ENCODE results near the gene CYFIP1. TPM values are rescaled to one million over a fixed set of nuclear protein-coding genes. Genes with fewer than 3 reads are reported as not detected.
A peak's percentile ranks its signal among the peaks of the same experiment; 100 is the strongest.

Gene CYFIP1
- polyA plus RNA-seq, 2 of the 4 experiments (the other 2 are of a cell fraction) = 68.2 to 69.4 TPM

GRCh38 chr15:22902046-22902445, 78.1 kb downstream of the CYFIP1 start:
- no peak for DNase-seq (ENCODE audit: low read depth in 1 of 2, low spot score in 1 of 2)
- 91% methylated on average over 11 of the region's 11 CpGs for WGBS (ENCODE audit: missing lambda C conversion rate)
- Histone ChIP-seq H3K4me3 (no peak overlapping the region), H3K9me3 (0 out of 3 replicates have a peak, but pooled peaks cover 4% of the 10 kb centered on the region), H3K27ac (no peak overlapping the region), H3K4me1 (no peaks in the 10 kb centered on the region), H3K4me2 (no peak overlapping the region)
- ChIA-PET CTCF (interaction anchor here (1.0 to 2.0 kb wide), 3 partner anchors 9 to 134 kb away, joined by 3 to 6 read pairs (median 6); no protein-coding TSS in a partner anchor), POLR2A (no interaction called here)
- no peak for TF ChIP-seq ZSCAN20 (CRISPR knock-in tag; IDR thresholded peaks at IDR 0.05)
- TF ChIP-seq SMC3 (IDR thresholded peaks at IDR 0.05) = no peak
- no peak for TF ChIP-seq RNF2 (IDR thresholded peaks at IDR 0.05; ENCODE audit: borderline replicate concordance, low read depth)
- no peak for TF ChIP-seq KDM1A (IDR thresholded peaks at IDR 0.05; ENCODE audit: low read depth)
- no peak for TF ChIP-seq PHF8 (IDR thresholded peaks at IDR 0.05; ENCODE audit: borderline replicate concordance, low read depth)
- no peak for TF ChIP-seq POLR2AphosphoS2 (conservative IDR thresholded peaks at IDR 0.05; ENCODE audit: low read length)
- TF ChIP-seq NFE2L2 (conservative IDR thresholded peaks at IDR 0.05; ENCODE audit: low read length) = no peak
- TF ChIP-seq NR3C1 (IDR thresholded peaks at IDR 0.05) = no peak
- no peak for TF ChIP-seq MAFK (IDR thresholded peaks at IDR 0.05; ENCODE audit: partially characterized antibody)
- TF ChIP-seq E2F6 (IDR thresholded peaks at IDR 0.05; ENCODE audit: borderline replicate concordance, low read depth) = no peak
- no peak for TF ChIP-seq HMGXB4 (CRISPR knock-in tag; IDR thresholded peaks at IDR 0.05; ENCODE audit: borderline replicate concordance)
- TF ChIP-seq RCOR1 (IDR thresholded peaks at IDR 0.05; ENCODE audit: low read depth, low read length) = no peak
- TF ChIP-seq BCL3 (IDR thresholded peaks at IDR 0.05) = no peak
- TF ChIP-seq MAX (IDR thresholded peaks at IDR 0.05) = no peak
- no peak for FAIRE-seq
- ATAC-seq = no peak

- FAIRE-seq (no peak), ATAC-seq (peak; percentile 90 to 98), DNase-seq (ENCODE audit: low read depth in 1 of 2, low spot score in 1 of 2) (peak; percentile 80 to 91)
- Histone ChIP-seq H3K27ac (peak overlapping the region; percentile 9 to 73; a peak in 4 of 6 replicates), H3K4me3 (no peak overlapping the region), H3K4me1 (peaks cover 16% of the 10 kb centered on the region), H3K9me3 (0 out of 3 replicates have a peak, but pooled peaks cover 4% of the 10 kb centered on the region), H3K4me2 (peak overlapping the region; percentile 44)
- TF ChIP-seq FOSL2 (IDR thresholded peaks at IDR 0.05) (no peak), FOSL2 (CRISPR knock-in tag; IDR thresholded peaks at IDR 0.05) (peak; percentile 71), JUN (IDR thresholded peaks at IDR 0.05) (peak in 1 of 2 experiments; percentile 38; a peak in 1 of 5 replicates), MAX (IDR thresholded peaks at IDR 0.05) (0 out of 2 replicates have a peak, but pooled peaks have one; percentile 48), USF2 (IDR thresholded peaks at IDR 0.05) (peak; percentile 54; the same call in 1 of the 2 replicates), PBX3 (IDR thresholded peaks at IDR 0.05) (peak; percentile 43; the same call in 1 of the 2 replicates), ZSCAN20 (CRISPR knock-in tag; IDR thresholded peaks at IDR 0.05) (no peak), MYC (IDR thresholded peaks at IDR 0.05; ENCODE audit: borderline replicate concordance, low read length) (peak; percentile 19; the same call in 1 of the 2 replicates), RCOR1 (IDR thresholded peaks at IDR 0.05; ENCODE audit: low read depth, low read length) (no peak), HOXA7 (CRISPR knock-in tag; IDR thresholded peaks at IDR 0.05) (no peak)
- ChIA-PET POLR2A (interaction anchor here (0.5 kb wide), 1 partner anchor 12 kb away, joined by 4 read pairs; no protein-coding TSS in a partner anchor), CTCF (interaction anchor here (0.7 kb wide), 1 partner anchor 16 kb away, joined by 3 read pairs; no protein-coding TSS in a partner anchor)
- 54% methylated on average over 10 of the region's 10 CpGs for WGBS (ENCODE audit: missing lambda C conversion rate)
Measured at GRCh38 chr15:22895465-22896190, 84.5 kb downstream of the CYFIP1 start.
